H1 (cell line): ENCODE results near the gene AURKAIP1. TPM values are rescaled to one million over a fixed set of nuclear protein-coding genes. Genes with fewer than 3 reads are reported as not detected.

ENCODE experiments used
- BCL11A ChIP-seq, 2 experiments: IDR thresholded peaks; one replicate each; pipeline ENCODE4 v1.6.1; 2011; ENCODE audit warnings: low read depth in 2 of 2, low read length in 2 of 2, mild to moderate bottlenecking in 2 of 2
- HDAC2 ChIP-seq, 2 experiments: fragments of 300-600 bp in 1 of 2; sonication (generic) in 1 of 2; IDR thresholded peaks; 2 replicates each; pipeline ENCODE4 v1.6.1; 2011 to 2012; ENCODE audit warnings: low read depth in 2 of 2, low read length in 2 of 2, mild to moderate bottlenecking in 2 of 2, moderate library complexity in 2 of 2, borderline replicate concordance in 1 of 2, inconsistent platforms in 1 of 2
- KDM5A ChIP-seq: fragments of 200-600 bp; IDR thresholded peaks from 2 replicates; pipeline ENCODE4 v1.7.1; 2012; ENCODE audit warnings: mild to moderate bottlenecking, low read length, inconsistent platforms, mixed read lengths
- NRF1 ChIP-seq: IDR thresholded peaks from 2 replicates; pipeline ENCODE4 v1.6.1; 2011; ENCODE audit warnings: mild to moderate bottlenecking, low read depth, low read length, improper control_type of control experiment
- POLR2A ChIP-seq, 2 experiments: IDR thresholded peaks; 1 replicate in 1 of 2; 2 replicates in 1 of 2; pipeline ENCODE4 v1.6.1; 2011; ENCODE audit warnings: low read depth in 2 of 2, low read length in 2 of 2, mild to moderate bottlenecking in 2 of 2; ENCODE audit errors: control extremely low read depth in 1 of 2
- TEAD4 ChIP-seq: IDR thresholded peaks from 2 replicates; pipeline ENCODE4 v1.6.1; 2012; ENCODE audit warnings: low read depth, low read length, inconsistent platforms, mixed read lengths
- polyA plus RNA-seq, 7 experiments: library from polyadenylated mRNA; depleted of rRNA in 3 of 7; stranded (reverse) in 5 of 7; unstranded in 2 of 7; fragments of >200 nt in 5 of 7; fragments of 200-250 nt in 2 of 7; gene quantifications; 1 replicate in 5 of 7; 2 replicates in 1 of 7; 4 replicates in 1 of 7; pipeline versions ENCODE4 v1.2.1 to v1.2.3, GENCODE V29; 2011 to 2013; ENCODE audit warnings: missing spikeins in 2 of 7, mixed read lengths in 2 of 7
- total RNA-seq: library from RNA; stranded (reverse); fragmentation: NEBNext Ultra II Directional; extraction: Animal tissue kit (Norgen Biotek cat#: 25700); gene quantifications from 2 replicates; pipeline ENCODE4 v1.2.1, GENCODE V29; 2021
- TF ChIP-seq, protein P1 (sequence below): fragments of 300-600 bp; sonication (generic); IDR thresholded peaks from 2 replicates; pipeline ENCODE4 v1.7.1; 2012; ENCODE audit warnings: low read length, moderate library complexity, mild to moderate bottlenecking, inconsistent platforms; ENCODE audit not compliant: insufficient replicate concordance

Gene AURKAIP1
- total and polyA plus RNA-seq, 2 of the 8 experiments (the other 6 are each of a cell fraction or from before 2014, with no cell fraction given): 87.8 to 194 TPM

DNA sequence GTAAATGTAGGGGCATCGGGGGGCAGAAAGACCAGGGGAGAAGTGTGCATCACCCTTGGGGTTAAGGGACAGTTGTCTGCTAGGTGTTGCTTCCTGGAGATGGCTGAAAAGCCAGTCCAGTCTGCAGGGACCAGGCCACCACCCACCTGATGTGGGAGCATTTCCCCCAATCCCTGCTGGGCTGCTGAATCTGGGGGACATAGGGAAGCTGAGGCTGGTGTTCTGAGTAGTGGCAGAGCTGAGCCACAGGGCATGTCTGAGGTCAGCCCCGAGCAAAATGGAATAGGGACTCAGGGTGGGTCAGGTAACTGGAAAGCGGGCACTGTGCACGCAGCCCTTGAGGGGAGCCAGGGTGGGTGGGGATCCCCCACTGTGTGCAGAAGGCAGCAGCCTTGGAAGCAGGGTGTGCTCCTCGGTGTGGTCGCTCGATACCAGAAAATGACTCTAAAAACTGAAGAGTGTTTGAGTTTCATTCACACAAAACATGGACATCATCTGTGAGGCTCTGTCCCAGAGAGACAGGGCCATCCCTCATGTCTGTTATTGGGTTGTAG is 26.5 kb upstream of the AURKAIP1 start (continued):
- TF ChIP-seq, protein P1, sequence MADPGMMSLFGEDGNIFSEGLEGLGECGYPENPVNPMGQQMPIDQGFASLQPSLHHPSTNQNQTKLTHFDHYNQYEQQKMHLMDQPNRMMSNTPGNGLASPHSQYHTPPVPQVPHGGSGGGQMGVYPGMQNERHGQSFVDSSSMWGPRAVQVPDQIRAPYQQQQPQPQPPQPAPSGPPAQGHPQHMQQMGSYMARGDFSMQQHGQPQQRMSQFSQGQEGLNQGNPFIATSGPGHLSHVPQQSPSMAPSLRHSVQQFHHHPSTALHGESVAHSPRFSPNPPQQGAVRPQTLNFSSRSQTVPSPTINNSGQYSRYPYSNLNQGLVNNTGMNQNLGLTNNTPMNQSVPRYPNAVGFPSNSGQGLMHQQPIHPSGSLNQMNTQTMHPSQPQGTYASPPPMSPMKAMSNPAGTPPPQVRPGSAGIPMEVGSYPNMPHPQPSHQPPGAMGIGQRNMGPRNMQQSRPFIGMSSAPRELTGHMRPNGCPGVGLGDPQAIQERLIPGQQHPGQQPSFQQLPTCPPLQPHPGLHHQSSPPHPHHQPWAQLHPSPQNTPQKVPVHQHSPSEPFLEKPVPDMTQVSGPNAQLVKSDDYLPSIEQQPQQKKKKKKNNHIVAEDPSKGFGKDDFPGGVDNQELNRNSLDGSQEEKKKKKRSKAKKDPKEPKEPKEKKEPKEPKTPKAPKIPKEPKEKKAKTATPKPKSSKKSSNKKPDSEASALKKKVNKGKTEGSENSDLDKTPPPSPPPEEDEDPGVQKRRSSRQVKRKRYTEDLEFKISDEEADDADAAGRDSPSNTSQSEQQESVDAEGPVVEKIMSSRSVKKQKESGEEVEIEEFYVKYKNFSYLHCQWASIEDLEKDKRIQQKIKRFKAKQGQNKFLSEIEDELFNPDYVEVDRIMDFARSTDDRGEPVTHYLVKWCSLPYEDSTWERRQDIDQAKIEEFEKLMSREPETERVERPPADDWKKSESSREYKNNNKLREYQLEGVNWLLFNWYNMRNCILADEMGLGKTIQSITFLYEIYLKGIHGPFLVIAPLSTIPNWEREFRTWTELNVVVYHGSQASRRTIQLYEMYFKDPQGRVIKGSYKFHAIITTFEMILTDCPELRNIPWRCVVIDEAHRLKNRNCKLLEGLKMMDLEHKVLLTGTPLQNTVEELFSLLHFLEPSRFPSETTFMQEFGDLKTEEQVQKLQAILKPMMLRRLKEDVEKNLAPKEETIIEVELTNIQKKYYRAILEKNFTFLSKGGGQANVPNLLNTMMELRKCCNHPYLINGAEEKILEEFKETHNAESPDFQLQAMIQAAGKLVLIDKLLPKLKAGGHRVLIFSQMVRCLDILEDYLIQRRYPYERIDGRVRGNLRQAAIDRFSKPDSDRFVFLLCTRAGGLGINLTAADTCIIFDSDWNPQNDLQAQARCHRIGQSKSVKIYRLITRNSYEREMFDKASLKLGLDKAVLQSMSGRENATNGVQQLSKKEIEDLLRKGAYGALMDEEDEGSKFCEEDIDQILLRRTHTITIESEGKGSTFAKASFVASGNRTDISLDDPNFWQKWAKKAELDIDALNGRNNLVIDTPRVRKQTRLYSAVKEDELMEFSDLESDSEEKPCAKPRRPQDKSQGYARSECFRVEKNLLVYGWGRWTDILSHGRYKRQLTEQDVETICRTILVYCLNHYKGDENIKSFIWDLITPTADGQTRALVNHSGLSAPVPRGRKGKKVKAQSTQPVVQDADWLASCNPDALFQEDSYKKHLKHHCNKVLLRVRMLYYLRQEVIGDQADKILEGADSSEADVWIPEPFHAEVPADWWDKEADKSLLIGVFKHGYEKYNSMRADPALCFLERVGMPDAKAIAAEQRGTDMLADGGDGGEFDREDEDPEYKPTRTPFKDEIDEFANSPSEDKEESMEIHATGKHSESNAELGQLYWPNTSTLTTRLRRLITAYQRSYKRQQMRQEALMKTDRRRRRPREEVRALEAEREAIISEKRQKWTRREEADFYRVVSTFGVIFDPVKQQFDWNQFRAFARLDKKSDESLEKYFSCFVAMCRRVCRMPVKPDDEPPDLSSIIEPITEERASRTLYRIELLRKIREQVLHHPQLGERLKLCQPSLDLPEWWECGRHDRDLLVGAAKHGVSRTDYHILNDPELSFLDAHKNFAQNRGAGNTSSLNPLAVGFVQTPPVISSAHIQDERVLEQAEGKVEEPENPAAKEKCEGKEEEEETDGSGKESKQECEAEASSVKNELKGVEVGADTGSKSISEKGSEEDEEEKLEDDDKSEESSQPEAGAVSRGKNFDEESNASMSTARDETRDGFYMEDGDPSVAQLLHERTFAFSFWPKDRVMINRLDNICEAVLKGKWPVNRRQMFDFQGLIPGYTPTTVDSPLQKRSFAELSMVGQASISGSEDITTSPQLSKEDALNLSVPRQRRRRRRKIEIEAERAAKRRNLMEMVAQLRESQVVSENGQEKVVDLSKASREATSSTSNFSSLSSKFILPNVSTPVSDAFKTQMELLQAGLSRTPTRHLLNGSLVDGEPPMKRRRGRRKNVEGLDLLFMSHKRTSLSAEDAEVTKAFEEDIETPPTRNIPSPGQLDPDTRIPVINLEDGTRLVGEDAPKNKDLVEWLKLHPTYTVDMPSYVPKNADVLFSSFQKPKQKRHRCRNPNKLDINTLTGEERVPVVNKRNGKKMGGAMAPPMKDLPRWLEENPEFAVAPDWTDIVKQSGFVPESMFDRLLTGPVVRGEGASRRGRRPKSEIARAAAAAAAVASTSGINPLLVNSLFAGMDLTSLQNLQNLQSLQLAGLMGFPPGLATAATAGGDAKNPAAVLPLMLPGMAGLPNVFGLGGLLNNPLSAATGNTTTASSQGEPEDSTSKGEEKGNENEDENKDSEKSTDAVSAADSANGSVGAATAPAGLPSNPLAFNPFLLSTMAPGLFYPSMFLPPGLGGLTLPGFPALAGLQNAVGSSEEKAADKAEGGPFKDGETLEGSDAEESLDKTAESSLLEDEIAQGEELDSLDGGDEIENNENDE: no peak
- TF ChIP-seq NRF1: no peak
- TF ChIP-seq BCL11A (IDR thresholded peaks at IDR 0.05; ENCODE audit: low read depth in 2 of 2, low read length in 2 of 2): no peak
- peak in 1 of 2 experiments; percentile 62; a peak in 2 of 3 replicates for TF ChIP-seq POLR2A (IDR thresholded peaks at IDR 0.05; ENCODE audit: control extremely low read depth in 1 of 2, low read depth in 2 of 2, low read length in 2 of 2)
- TF ChIP-seq KDM5A: no peak
- TF ChIP-seq HDAC2 (IDR thresholded peaks at IDR 0.05; ENCODE audit: borderline replicate concordance in 1 of 2, low read depth in 2 of 2, low read length in 2 of 2): no peak
- no peak for TF ChIP-seq TEAD4
